Esophagus squamous epithelium (tissue), 5 donors: ENCODE results near the gene FAM78A. TPM values are rescaled to one million over a fixed set of nuclear protein-coding genes. Genes with fewer than 3 reads are reported as not detected.

ENCODE experiments used
- DNase-seq: peaks from one replicate; lab custom pipeline; 2025; lab: John Stamatoyannopoulos, UW
- H3K27ac ChIP-seq, 4 donors: fragments of 200-600 bp; sonication (generic); one replicate each; pipeline ENCODE4 v1.5.1; 2016 to 2019; ENCODE audit warnings: mild to moderate bottlenecking in 1 of 4
- H3K27me3 ChIP-seq, 4 donors: fragments of 200-600 bp; sonication (generic); 1 replicate in 3 of 4; 2 replicates in 1 of 4; pipeline versions ENCODE4 v1.5.1 to v1.6.0; 2017 to 2021; ENCODE audit warnings: antibody characterized with exemption in 1 of 4
- H3K36me3 ChIP-seq, 3 donors: fragments of 200-600 bp; sonication (generic); one replicate each; pipeline ENCODE4 v1.5.1; 2016 to 2019
- H3K4me1 ChIP-seq, 3 donors: fragments of 200-600 bp; sonication (generic); one replicate each; pipeline ENCODE4 v1.5.1; 2017 to 2019
- H3K4me3 ChIP-seq, 4 donors: fragments of 200-600 bp; sonication (generic); 1 replicate in 3 of 4; 2 replicates in 1 of 4; pipeline ENCODE4 v1.5.1; 2016 to 2019; ENCODE audit warnings: mild to moderate bottlenecking in 2 of 4, moderate library complexity in 1 of 4
- H3K9me3 ChIP-seq, 3 donors: fragments of 200-600 bp; sonication (generic); one replicate each; pipeline ENCODE4 v1.5.1; 2016 to 2019
- CTCF ChIP-seq, 6 experiments: fragments of 450-650 bp in 4 of 6; fragments of 200-600 bp in 2 of 6; sonication (generic) in 2 of 6; IDR thresholded peaks; one replicate each; pipeline ENCODE4 v1.5.1; 2016 to 2019; ENCODE audit warnings: antibody characterized with exemption in 6 of 6, mild to moderate bottlenecking in 4 of 6, moderate library complexity in 4 of 6
- POLR2A ChIP-seq, 4 donors: fragments of 450-650 bp; IDR thresholded peaks; one replicate each; pipeline ENCODE4 v1.6.1; 2017; ENCODE audit warnings: antibody characterized with exemption in 4 of 4, mild to moderate bottlenecking in 4 of 4, moderate library complexity in 3 of 4
- WGBS, 2 donors: methylation state at CpG; one replicate each; pipeline ENCODE4 v1.1.5; 2018; 5-methylcytosine and 5-hydroxymethylcytosine counted together
- intact Hi-C: fragments of 100-400 bp; cut with DNase I; formaldehyde crosslinking; loops from one replicate; pipeline ENCODE4 v1.15.0; 2022
- total RNA-seq, 4 donors: library from RNA; depleted of rRNA; stranded (reverse); fragments of >200 nt; gene quantifications; one replicate each; pipeline ENCODE4 v1.1.0, GENCODE V29; 2016
- donor health status: DM: yes; HTN: yes; CAD: no.

FAM78A gene
- total RNA-seq, 4 donors from 2014 or later: 0.61 to 2.9 (median 2.0) TPM

- intact Hi-C loops: no loop called here
- Histone ChIP-seq H3K27me3 (no peaks in the 10 kb centered on the region), H3K27ac (no peak overlapping the region), H3K4me1 (peaks cover 4 to 18% (median 6%) of the 10 kb centered on the region in 3 donors), H3K4me3 (no peak overlapping the region), H3K36me3 (peaks cover 0 to 24% (median 0%) of the 10 kb centered on the region in 3 donors), H3K9me3 (no peaks in the 10 kb centered on the region)
- no peak for DNase-seq
- 78 to 80% methylated on average over 15 to 20 of the region's 20 CpGs for WGBS, 2 donors
- TF ChIP-seq POLR2A (IDR thresholded peaks at IDR 0.05) (no peak), CTCF (IDR thresholded peaks at IDR 0.05) (no peak)
Measured at GRCh38 chr9:131259916-131260597, 16.3 kb downstream of the FAM78A start.

- intact Hi-C loops: no loop called here
- Histone ChIP-seq H3K36me3 (peaks cover 0 to 24% (median 0%) of the 10 kb centered on the region in 3 donors), H3K27ac (no peak overlapping the region), H3K4me1 (peaks cover 4 to 24% (median 6%) of the 10 kb centered on the region in 3 donors), H3K9me3 (no peaks in the 10 kb centered on the region), H3K4me3 (no peak overlapping the region), H3K27me3 (no peaks in the 10 kb centered on the region)
- DNase-seq: no peak
- no peak for TF ChIP-seq POLR2A (IDR thresholded peaks at IDR 0.05)
- no peak for TF ChIP-seq CTCF (IDR thresholded peaks at IDR 0.05)
- 73 to 74% methylated on average over 2 to 5 of the region's 12 CpGs for WGBS, 2 donors
Measured at GRCh38 chr9:131259432-131259898, 16.8 kb downstream of the FAM78A start.

- H3K9me3 ChIP-seq: no peaks in the 10 kb centered on the region
- peaks cover 4 to 27% (median 6%) of the 10 kb centered on the region in 3 donors for H3K4me1 ChIP-seq
- intact Hi-C loops: no loop called here
- no peak overlapping the region for H3K27ac ChIP-seq
- no peaks in the 10 kb centered on the region for H3K27me3 ChIP-seq
- H3K4me3 ChIP-seq: no peak overlapping the region
- WGBS, 2 donors: 88 to 93% methylated on average over 11 to 18 of the region's 25 CpGs
- DNase-seq: no peak
- H3K36me3 ChIP-seq: peaks cover 0 to 24% (median 0%) of the 10 kb centered on the region in 3 donors
- TF ChIP-seq CTCF (IDR thresholded peaks at IDR 0.05) (no peak), POLR2A (IDR thresholded peaks at IDR 0.05) (no peak)
Measured at GRCh38 chr9:131258698-131259431, 17.4 kb downstream of the FAM78A start.

GRCh38 chr9:131258186-131258585 is 18.1 kb downstream of the FAM78A start:
- H3K36me3 ChIP-seq: peaks cover 0 to 24% (median 0%) of the 10 kb centered on the region in 3 donors
- WGBS, 2 donors: 46 to 72% methylated on average over 3 to 4 of the region's 15 CpGs
- intact Hi-C loops: no loop called here
- no peak overlapping the region for H3K27ac ChIP-seq
- no peak for TF ChIP-seq POLR2A (IDR thresholded peaks at IDR 0.05)
- no peak for TF ChIP-seq CTCF (IDR thresholded peaks at IDR 0.05)
- H3K4me1 ChIP-seq: peaks cover 4 to 33% (median 6%) of the 10 kb centered on the region in 3 donors
- no peak for DNase-seq
- H3K4me3 ChIP-seq: no peak overlapping the region
- no peaks in the 10 kb centered on the region for H3K27me3 ChIP-seq
- H3K9me3 ChIP-seq: no peaks in the 10 kb centered on the region
